Muscle of back (tissue), 11 donors: ENCODE measurements around the gene SLC31A2. TPM values are rescaled to one million over a fixed set of nuclear protein-coding genes. Genes with fewer than 3 reads are reported as not detected.

Experiments
- DNase-seq, 3 donors: peaks; one replicate each; pipeline versions ENCODE4 v3.0.0 to v3.0.0-alpha.2; 2013
- polyA plus RNA-seq, 10 donors: library from polyadenylated mRNA; unstranded; fragments of 120-200 nt; gene quantifications; one replicate each; pipeline ENCODE4 v1.2.1, GENCODE V29; 2013; ENCODE audit not compliant: insufficient read length in 10 of 10

SLC31A2 gene
- polyA plus RNA-seq, 10 donors: 2.7 to 4.6 (median 3.4) TPM

GRCh38 chr9:113184539-113184938, 33.7 kb downstream of the SLC31A2 start:
- no peak for DNase-seq

- no peak for DNase-seq
Measured at GRCh38 chr9:113185271-113185670, 34.5 kb downstream of the SLC31A2 start.

- no peak for DNase-seq
Measured at GRCh38 chr9:113186137-113186755, 35.4 kb downstream of the SLC31A2 start.

GRCh38 chr9:113187929-113188595, 37.3 kb downstream of the SLC31A2 start:
- DNase-seq: peak; percentile 8 to 51 (median 35)

GRCh38 chr9:113192455-113192854, 41.6 kb downstream of the SLC31A2 start:
- DNase-seq: no peak

GRCh38 chr9:113199683-113200329, 49.0 kb downstream of the SLC31A2 start:
- no peak for DNase-seq

- DNase-seq: no peak
Measured at GRCh38 chr9:113205432-113205831, 54.6 kb downstream of the SLC31A2 start.

- DNase-seq: no peak
Measured at GRCh38 chr9:113205861-113206260, 55.1 kb downstream of the SLC31A2 start.

GRCh38 chr9:113210815-113211214, 60.0 kb downstream of the SLC31A2 start:
- no peak for DNase-seq

Other genes with a start within 250 kb of the SLC31A2 start
- 1 to 10 TPM; 3.2 to 5.2 (median 4.2) TPM for gene ZNF883, start 138.8 kb upstream of the SLC31A2 start, polyA plus RNA-seq
- gene ZFP37, start 94.3 kb upstream of the SLC31A2 start, polyA plus RNA-seq: 1 to 10 TPM; 3.7 to 5.7 (median 4.6) TPM
- 10 to 100 TPM; 17.1 to 25.3 (median 20.2) TPM for gene FKBP15, start 70.3 kb downstream of the SLC31A2 start, polyA plus RNA-seq
- 10 to 100 TPM in 7 of 10 donors, 1 to 10 TPM in 3; 6.7 to 13.2 (median 10.6) TPM for gene SLC31A1, start 70.5 kb downstream of the SLC31A2 start, polyA plus RNA-seq
- gene CDC26, start 124.6 kb downstream of the SLC31A2 start, polyA plus RNA-seq: 10 to 100 TPM; 18.8 to 39.3 (median 23.1) TPM
- 10 to 100 TPM; 15.8 to 23.7 (median 19.4) TPM for gene PRPF4, start 124.7 kb downstream of the SLC31A2 start, polyA plus RNA-seq
- gene RNF183, start 152.4 kb downstream of the SLC31A2 start, polyA plus RNA-seq: under 1 TPM in 3 of 10 donors, not detected in 7; 0.12 to 0.18 (median 0.13) TPM
- 1 to 10 TPM; 1.3 to 3.1 (median 2.3) TPM for gene WDR31, start 189.3 kb downstream of the SLC31A2 start, polyA plus RNA-seq
- gene BSPRY, start 198.5 kb downstream of the SLC31A2 start, polyA plus RNA-seq: under 1 TPM; 0.32 to 0.94 (median 0.48) TPM
- gene HDHD3, start 226.0 kb downstream of the SLC31A2 start, polyA plus RNA-seq: 1 to 10 TPM; 3.0 to 6.0 (median 4.6) TPM